ENCODE results near the gene METTL2B. TPM values are rescaled to one million over a fixed set of nuclear protein-coding genes. Genes with fewer than 3 reads are reported as not detected.

METTL2B gene
- total RNA-seq, 1 donor from 2014 or later, result 26.9 TPM

GRCh38 chr7:128434413-128435326 lies 41.9 kb upstream of the METTL2B start:
- no peaks in the 10 kb centered on the region for H3K9me3 Mint-ChIP-seq (ENCODE audit: unreplicated experiment)
- no peaks in the 10 kb centered on the region for H3K27me3 Mint-ChIP-seq (ENCODE audit: unreplicated experiment)
- TF ChIP-seq, protein P1, sequence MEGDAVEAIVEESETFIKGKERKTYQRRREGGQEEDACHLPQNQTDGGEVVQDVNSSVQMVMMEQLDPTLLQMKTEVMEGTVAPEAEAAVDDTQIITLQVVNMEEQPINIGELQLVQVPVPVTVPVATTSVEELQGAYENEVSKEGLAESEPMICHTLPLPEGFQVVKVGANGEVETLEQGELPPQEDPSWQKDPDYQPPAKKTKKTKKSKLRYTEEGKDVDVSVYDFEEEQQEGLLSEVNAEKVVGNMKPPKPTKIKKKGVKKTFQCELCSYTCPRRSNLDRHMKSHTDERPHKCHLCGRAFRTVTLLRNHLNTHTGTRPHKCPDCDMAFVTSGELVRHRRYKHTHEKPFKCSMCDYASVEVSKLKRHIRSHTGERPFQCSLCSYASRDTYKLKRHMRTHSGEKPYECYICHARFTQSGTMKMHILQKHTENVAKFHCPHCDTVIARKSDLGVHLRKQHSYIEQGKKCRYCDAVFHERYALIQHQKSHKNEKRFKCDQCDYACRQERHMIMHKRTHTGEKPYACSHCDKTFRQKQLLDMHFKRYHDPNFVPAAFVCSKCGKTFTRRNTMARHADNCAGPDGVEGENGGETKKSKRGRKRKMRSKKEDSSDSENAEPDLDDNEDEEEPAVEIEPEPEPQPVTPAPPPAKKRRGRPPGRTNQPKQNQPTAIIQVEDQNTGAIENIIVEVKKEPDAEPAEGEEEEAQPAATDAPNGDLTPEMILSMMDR (IDR thresholded peaks at IDR 0.05; ENCODE audit: unreplicated experiment), result no peak
- no peaks in the 10 kb centered on the region for H3K4me1 Mint-ChIP-seq (ENCODE audit: unreplicated experiment)
- DNase-seq (ENCODE audit: low spot score), result no peak
- H3K36me3 Mint-ChIP-seq (ENCODE audit: low read depth, unreplicated experiment), result no peaks in the 10 kb centered on the region
- H3K4me3 Mint-ChIP-seq (ENCODE audit: unreplicated experiment), result no peak overlapping the region
- no peak overlapping the region for H3K27ac Mint-ChIP-seq (ENCODE audit: unreplicated experiment)

- Mint-ChIP-seq H3K9me3 (ENCODE audit: unreplicated experiment) (no peaks in the 10 kb centered on the region), H3K4me3 (ENCODE audit: unreplicated experiment) (no peak overlapping the region), H3K27me3 (ENCODE audit: unreplicated experiment) (no peaks in the 10 kb centered on the region), H3K4me1 (ENCODE audit: unreplicated experiment) (no peaks in the 10 kb centered on the region), H3K36me3 (ENCODE audit: low read depth, unreplicated experiment) (no peaks in the 10 kb centered on the region), H3K27ac (ENCODE audit: unreplicated experiment) (no peak overlapping the region)
- TF ChIP-seq, protein P1 (IDR thresholded peaks at IDR 0.05; ENCODE audit: unreplicated experiment), result no peak
- no peak for DNase-seq (ENCODE audit: low spot score)
Measured at GRCh38 chr7:128435327-128435686, 41.2 kb upstream of the METTL2B start.

- no peak overlapping the region for H3K27ac Mint-ChIP-seq (ENCODE audit: unreplicated experiment)
- TF ChIP-seq, protein P1 (IDR thresholded peaks at IDR 0.05; ENCODE audit: unreplicated experiment), result no peak
- no peak overlapping the region for H3K4me3 Mint-ChIP-seq (ENCODE audit: unreplicated experiment)
- H3K4me1 Mint-ChIP-seq (ENCODE audit: unreplicated experiment), result no peaks in the 10 kb centered on the region
- H3K9me3 Mint-ChIP-seq (ENCODE audit: unreplicated experiment), result no peaks in the 10 kb centered on the region
- no peak for DNase-seq (ENCODE audit: low spot score)
- no peaks in the 10 kb centered on the region for H3K36me3 Mint-ChIP-seq (ENCODE audit: low read depth, unreplicated experiment)
- H3K27me3 Mint-ChIP-seq (ENCODE audit: unreplicated experiment), result no peaks in the 10 kb centered on the region
Measured at GRCh38 chr7:128437426-128438332, 38.9 kb upstream of the METTL2B start.

DNA sequence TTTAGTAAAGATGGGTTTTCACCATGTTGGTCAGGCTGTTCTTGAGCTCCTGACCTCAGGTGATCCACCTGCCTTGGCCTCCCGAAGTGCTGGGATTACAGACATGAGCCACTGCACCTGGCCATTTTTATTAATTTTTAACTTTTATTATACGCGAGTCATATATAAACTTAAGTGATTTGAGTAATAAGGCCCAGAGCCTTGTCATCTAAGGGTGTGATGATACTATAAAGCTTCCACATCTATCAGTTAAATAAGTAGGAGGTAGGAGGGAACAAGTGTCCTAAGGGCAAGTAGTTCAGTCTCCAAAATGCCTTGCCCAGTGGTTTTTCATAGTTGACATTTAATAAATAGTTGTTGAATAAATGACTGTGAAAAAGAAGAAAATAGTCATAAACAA lies 34.2 kb upstream of the METTL2B start:
- Mint-ChIP-seq H3K36me3 (ENCODE audit: low read depth, unreplicated experiment) (no peaks in the 10 kb centered on the region), H3K9me3 (ENCODE audit: unreplicated experiment) (no peaks in the 10 kb centered on the region), H3K4me1 (ENCODE audit: unreplicated experiment) (peaks cover 3% of the 10 kb centered on the region), H3K27me3 (ENCODE audit: unreplicated experiment) (no peaks in the 10 kb centered on the region), H3K4me3 (ENCODE audit: unreplicated experiment) (no peak overlapping the region), H3K27ac (ENCODE audit: unreplicated experiment) (no peak overlapping the region)
- no peak for DNase-seq (ENCODE audit: low spot score)
- TF ChIP-seq, protein P1 (IDR thresholded peaks at IDR 0.05; ENCODE audit: unreplicated experiment), result no peak
